Epithelial cell of umbilical artery (primary cell): ENCODE results near the gene NGF. TPM values are rescaled to one million over a fixed set of nuclear protein-coding genes. Genes with fewer than 3 reads are reported as not detected.

Experiments
- total RNA-seq: library from RNA; depleted of rRNA; stranded (reverse); fragments of >200 nt; gene quantifications from 2 replicates; pipeline ENCODE4 v1.2.3, GENCODE V29; 2014

NGF gene
- total RNA-seq = not detected in 2 replicates

GRCh38 chr1:115337633-115338456 lies at the start of gene NGF:
Gene NGF (minus strand): TSS chr1:115338249. CDS start chr1:115286795, 51,454 bp downstream.

Other genes with a start within 250 kb of the NGF start
- gene TSPAN2, start 248.7 kb downstream of the NGF start, total RNA-seq = 2.6 and 3.6 TPM in 2 replicates